ENCODE measurements around the gene GSG1L.

GSG1L gene

GRCh38 chr16:27790546-27791403 lies 272.7 kb downstream of the GSG1L start:
- TF ChIP-seq CTCF (conservative IDR thresholded peaks at IDR 0.05; ENCODE audit: low read length), result no peak
- H3K4me3 ChIP-seq (ENCODE audit: low read length), result no peak overlapping the region
- DNase-seq (ENCODE audit: low read depth), result no peak

DNA sequence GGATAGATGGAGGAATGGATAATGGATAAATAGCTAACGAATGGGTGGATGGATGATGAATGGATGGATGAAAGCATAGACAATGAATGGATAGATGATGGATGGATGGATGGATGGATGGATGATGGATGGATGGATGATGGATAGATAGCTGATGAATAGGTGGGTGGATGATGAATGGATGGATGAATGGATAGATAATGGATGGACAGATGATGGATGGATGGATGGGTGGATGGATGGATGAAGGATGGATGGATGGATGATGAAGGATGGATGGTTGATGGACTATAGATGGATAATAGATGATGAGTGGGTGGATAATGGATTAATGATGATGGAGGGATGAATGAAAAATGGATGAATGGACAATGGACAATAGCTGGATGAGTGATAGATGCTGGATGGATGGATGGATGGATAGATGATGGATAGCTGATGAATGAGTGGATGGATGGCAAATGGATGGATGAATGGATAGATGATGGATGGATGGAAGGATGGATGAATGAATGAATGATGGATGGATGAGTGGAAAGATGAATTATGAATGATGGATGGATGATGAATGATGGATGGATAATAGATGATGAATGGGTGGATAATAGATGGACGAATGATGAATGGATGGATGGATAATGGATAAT lies 273.8 kb downstream of the GSG1L start:
- no peak for DNase-seq (ENCODE audit: low read depth)
- no peak overlapping the region for H3K4me3 ChIP-seq (ENCODE audit: low read length)
- TF ChIP-seq CTCF (conservative IDR thresholded peaks at IDR 0.05; ENCODE audit: low read length), result no peak

- no peak for TF ChIP-seq CTCF (conservative IDR thresholded peaks at IDR 0.05; ENCODE audit: low read length)
- DNase-seq (ENCODE audit: low read depth), result no peak
- H3K4me3 ChIP-seq (ENCODE audit: low read length), result no peak overlapping the region
Measured at GRCh38 chr16:27789150-27789549, 274.4 kb downstream of the GSG1L start.

GRCh38 chr16:27787665-27788064 lies 275.8 kb downstream of the GSG1L start:
- DNase-seq (ENCODE audit: low read depth), result no peak
- TF ChIP-seq CTCF (conservative IDR thresholded peaks at IDR 0.05; ENCODE audit: low read length), result no peak
- H3K4me3 ChIP-seq (ENCODE audit: low read length), result no peak overlapping the region

GRCh38 chr16:27786923-27787625 lies 276.4 kb downstream of the GSG1L start:
- H3K4me3 ChIP-seq (ENCODE audit: low read length), result no peak overlapping the region
- TF ChIP-seq CTCF (conservative IDR thresholded peaks at IDR 0.05; ENCODE audit: low read length), result no peak
- no peak for DNase-seq (ENCODE audit: low read depth)

- no peak for TF ChIP-seq CTCF (conservative IDR thresholded peaks at IDR 0.05; ENCODE audit: low read length)
- no peak for DNase-seq (ENCODE audit: low read depth)
- H3K4me3 ChIP-seq (ENCODE audit: low read length), result no peak overlapping the region
Measured at GRCh38 chr16:27786221-27786922, 277.1 kb downstream of the GSG1L start.

Measured in AG10803 (cell line).